Hematopoietic multipotent progenitor cell treated with erythropoietin and hydrocortisone succinate and interleukin-3 and kit ligand, for 8 days (in vitro differentiated cells): Measurements from ENCODE around the gene SGSH.
A peak's percentile ranks its signal among the peaks of the same experiment; 100 is the strongest.

ENCODE experiments used
- DNase-seq: peaks from one replicate; pipeline ENCODE4 v3.0.0-alpha.2; 2015

SGSH gene

DNA sequence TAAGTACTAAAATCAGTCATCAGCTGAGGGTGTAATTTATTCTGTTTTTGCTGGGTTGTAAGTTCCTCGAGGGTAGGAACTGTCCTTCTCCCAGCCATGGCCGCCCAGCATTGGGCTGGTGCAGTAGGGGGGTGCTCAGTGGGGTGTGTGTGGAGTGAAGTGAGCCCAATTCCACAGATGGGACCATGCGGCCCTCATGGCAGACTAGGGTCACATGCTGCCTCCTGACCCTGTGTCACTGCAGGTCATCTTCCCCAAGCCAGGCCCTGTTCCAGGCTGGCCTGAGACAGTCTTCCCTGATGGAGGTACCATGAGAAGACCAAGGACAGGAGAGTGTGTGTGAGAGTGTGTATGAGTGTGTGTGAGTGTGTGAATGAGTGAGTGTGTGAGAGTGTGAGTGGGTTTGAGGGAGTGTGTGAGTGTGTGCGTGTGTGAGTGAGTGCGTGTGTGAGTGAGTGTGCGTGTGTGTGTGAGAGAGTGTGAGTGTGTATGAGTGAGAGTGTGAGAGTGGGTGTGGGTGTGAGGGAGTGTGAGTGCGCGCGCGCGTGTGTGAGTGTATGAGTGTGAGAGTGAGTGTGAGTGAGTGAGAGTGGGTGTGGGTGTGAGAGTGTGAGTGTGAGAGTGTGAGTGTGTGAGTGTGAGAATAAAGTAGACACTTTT is 3.8 kb upstream of the SGSH start:
- no peak for DNase-seq

GRCh38 chr17:80223142-80223815 is 3.1 kb upstream of the SGSH start:
- DNase-seq: no peak

GRCh38 chr17:80222376-80223141 is 2.4 kb upstream of the SGSH start:
- DNase-seq: no peak

DNA sequence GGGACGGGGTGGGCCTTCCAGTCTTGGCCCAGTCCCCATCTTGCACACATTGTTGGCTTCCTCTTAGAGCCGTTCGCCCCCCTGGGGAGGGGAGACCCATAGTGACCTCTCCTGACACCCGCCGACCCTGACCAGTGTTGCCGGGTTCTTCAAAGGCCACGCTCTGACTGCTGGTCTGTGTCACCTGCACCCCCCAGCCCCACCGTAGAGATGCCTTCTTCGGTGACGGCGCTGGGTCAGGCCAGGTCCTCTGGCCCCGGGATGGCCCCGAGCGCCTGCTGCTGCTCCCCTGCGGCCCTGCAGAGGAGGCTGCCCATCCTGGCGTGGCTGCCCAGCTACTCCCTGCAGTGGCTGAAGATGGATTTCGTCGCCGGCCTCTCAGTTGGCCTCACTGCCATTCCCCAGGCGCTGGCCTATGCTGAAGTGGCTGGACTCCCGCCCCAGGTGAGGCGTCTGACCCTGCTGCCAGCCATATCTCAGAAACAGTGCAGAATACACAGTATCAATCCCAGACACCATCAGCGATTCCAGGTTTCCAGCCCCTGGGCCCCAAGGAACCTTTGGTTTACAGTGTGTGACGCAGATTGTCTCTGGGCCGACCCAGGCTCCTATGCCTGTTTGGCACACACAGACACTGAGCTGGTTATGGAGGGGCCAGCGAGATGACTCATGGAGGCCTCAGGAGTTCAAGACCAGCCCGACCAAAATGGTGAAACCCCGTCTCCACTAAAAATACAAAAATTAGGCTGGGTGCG is 1.4 kb upstream of the SGSH start:
- no peak for DNase-seq

DNA sequence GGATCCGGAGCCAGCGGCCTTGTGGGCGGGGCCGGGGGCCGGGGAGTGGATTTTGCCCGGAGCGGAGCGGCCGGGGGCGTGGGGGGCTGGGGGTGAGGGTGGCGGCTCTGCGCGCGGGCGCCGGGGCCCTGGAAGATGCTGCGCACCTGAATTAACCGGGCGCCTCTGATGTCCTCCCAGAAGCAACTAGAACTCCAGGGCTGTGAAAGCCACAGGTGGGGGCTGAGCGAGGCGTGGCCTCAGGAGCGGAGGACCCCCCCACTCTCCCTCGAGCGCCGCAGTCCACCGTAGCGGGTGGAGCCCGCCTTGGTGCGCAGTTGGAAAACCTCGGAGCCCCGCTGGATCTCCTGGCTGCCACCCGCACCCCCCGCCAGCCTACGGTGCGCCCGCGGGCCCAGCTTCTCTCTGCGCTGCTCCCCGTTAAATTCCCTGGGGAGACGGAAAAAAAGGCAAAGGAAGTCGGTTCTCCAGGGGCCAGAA is 643 bp upstream of the SGSH start:
- no peak for DNase-seq

DNA sequence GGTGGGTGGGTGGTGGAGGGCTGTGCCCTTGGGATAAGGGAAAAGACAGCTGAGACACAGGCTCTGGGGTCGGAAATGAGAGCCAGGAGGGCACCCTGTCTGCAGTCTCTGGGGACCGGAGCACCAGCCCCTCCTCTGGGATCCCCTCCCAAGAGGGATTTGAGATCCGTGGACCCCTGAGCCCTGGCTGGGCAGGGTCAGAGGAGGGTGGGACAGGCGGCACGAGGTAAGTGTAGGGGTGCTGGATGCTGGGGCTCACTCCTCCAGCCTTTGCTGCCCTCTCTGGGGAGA is 425 bp downstream of the SGSH start:
- no peak for DNase-seq

GRCh38 chr17:80219013-80219762 is 945 bp downstream of the SGSH start:
- DNase-seq: peak; percentile 95

GRCh38 chr17:80218391-80218790 is 1.7 kb downstream of the SGSH start:
- no peak for DNase-seq

DNA sequence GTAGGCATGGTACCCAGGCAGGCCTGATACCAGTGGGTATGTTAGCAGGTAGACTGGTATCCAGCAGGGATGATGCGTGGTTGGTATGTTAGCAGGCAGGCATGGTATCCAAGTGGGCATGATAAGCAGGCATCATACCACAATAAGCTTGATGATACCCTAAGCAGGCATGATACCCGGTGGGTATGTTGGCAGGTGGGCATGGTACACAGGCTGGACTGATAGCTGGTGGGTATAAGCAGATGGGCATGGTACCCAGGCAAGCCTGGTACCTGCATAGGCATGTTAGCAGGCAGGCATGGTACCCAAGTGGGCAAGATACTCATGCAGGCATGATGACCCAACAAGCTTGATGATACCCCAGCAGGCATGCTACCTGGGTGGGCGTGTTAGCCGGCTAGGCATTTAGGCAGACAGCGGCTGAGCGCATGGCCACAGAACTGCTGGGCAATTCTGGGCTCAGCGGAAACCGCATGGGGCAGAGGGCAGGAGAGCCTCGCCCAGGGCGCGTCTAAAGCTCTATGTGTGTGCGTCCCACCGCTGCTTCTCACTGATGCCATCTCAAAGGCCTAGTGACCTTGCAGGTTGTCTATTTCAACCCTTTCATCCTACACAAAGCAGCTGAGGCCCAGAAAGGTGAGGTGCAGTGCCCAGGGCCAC is 2.3 kb downstream of the SGSH start:
- DNase-seq: no peak

GRCh38 chr17:80216473-80217456 is 3.4 kb downstream of the SGSH start:
- DNase-seq: no peak

GRCh38 chr17:80214878-80215210 is 5.3 kb downstream of the SGSH start:
- DNase-seq: no peak

GRCh38 chr17:80214012-80214877 is 5.9 kb downstream of the SGSH start:
- DNase-seq: no peak

DNA sequence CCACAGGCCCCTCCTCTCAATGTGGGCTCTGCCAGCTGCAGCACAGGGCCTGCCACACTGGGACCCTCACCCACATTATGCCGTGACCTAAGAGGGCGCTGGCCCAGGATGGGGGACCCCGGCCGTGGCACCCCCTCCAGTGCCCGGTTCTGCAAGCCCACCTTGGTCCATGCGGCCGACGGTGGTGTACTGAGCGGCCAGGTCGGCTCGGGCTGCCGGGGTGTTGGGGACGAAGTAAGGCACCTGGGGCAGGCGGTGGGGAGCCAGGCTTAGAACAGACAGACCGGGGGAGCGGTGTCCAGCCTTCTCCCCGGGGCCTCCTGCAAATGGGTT is 6.5 kb downstream of the SGSH start:
- DNase-seq: no peak

DNA sequence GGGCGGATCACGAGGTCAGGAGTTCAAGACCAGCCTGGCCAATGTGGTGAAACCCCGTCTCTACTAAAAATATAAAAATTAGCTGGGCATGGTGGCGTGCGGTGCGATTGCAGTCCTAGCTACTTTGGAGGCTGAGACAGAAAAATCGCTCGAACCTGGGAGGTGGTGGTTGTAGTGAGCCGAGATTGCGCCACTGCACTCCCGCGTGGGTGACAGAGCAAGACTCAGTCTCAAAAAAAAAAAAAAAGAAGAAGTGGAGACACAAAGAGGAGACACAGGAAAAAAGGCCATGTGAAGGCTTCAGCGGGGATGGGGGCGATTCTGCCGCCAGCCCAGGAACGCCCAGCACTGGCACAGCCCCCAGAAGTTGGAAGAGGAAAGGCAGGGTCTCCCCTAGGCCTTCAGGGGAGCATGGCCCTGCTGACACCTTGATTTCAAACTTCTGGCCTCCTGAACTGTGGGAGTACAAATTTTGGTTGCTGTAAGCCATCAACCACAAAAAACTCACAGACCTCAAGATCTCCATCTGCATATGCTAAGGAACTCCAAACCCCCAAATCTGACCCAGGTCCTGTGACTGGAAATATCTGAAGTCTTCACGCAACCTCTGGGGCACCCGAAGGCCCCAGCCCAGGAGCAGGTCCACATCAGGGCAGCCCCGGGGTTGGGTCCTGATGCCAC is 7.0 kb downstream of the SGSH start:
- DNase-seq: no peak

DNA sequence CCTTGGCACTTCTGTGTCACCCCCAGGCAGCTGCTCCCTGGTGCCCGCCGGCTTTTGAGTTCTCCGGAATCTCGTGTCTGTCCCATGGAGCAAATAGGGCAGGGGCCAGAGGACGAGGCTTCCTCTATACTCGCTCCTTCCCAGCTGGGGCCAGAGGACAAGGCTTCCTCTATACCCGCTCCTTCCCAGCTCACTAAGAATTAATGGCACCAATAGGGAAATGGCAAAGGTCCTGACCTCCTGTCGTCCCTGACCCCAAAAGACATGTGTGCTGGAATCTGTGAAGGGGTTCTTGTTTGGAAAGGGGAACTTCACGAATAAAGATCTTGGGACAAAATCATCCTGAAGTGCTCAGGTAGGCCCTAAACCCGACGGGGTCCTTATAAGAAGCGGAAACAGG is 7.6 kb downstream of the SGSH start:
- no peak for DNase-seq

DNA sequence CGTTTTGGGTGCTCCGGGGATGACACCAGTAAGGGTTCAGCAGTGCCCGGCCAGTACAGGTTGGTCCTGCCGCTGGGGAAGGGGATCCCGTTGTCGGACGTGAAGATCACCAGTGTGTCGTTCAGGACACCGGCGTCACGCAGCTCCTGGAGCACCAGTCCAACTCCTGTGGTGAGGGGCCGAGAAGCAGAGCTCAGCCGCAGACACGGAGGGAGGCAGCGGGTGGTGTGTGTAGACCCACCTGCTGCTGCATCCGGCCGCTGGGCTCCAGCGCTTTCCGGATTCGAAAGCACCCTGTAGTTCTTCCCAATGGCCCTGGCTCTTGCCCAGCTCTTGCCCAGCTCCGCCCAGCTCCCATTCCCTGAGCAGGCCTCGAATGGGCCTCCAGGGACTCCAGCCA is 8.0 kb downstream of the SGSH start:
- DNase-seq: no peak

- no peak for DNase-seq
These were observed 9.6 kb downstream of the SGSH start for GRCh38 chr17:80210348-80211108.

- no peak for DNase-seq
These were observed 10.4 kb downstream of the SGSH start for GRCh38 chr17:80209765-80210164.

DNA sequence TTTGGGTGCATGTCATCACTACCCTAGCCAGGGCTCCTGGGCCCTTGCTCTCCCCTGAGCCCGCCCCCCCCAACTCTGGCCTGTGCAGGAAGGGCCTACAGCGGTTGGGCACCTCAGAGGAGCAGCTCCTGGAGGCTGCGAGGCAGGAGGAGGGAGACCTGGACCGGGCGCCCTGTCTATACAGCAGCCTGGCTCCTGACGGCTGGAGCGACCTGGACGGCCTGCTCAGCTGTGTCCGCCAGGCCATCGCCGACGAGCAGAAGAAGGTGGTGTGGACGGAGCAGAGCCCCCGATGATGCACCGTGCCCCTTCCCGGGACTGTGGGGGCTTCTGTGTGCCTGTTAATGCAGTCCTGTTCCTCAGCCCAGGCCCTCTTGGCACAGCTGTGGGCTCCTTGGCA is 12.1 kb downstream of the SGSH start:
- no peak for DNase-seq
